OCI-LY7 (cell line): ENCODE results near the gene MYBPHL.

Experiments used
- CTCF ChIP-seq: fragments of 200-600 bp; sonication (generic); conservative IDR thresholded peaks from 2 replicates; pipeline ENCODE4 v1.5.1; 2014; ENCODE audit warnings: mild to moderate bottlenecking, antibody characterized with exemption, low read length, moderate library complexity, mixed read lengths
- EZH2phosphoT487 ChIP-seq: fragments of 200-600 bp; sonication (generic); IDR thresholded peaks from 2 replicates; pipeline ENCODE4 v1.6.1; 2018; ENCODE audit warnings: low read depth, borderline replicate concordance, mild to moderate bottlenecking, mixed run types, antibody characterized with exemption, low read length, moderate library complexity, mixed read lengths

GRCh38 chr1:109290998-109291397 lies 15.8 kb downstream of the MYBPHL start:
- no peak for TF ChIP-seq CTCF
- no peak for TF ChIP-seq EZH2phosphoT487
